ENCODE data around the gene FBXO31.

GRCh38 chr16:87375426-87376135 lies 8.0 kb downstream of the FBXO31 start:
- no peak for TF ChIP-seq CTCF (IDR thresholded peaks at IDR 0.05; ENCODE audit: low read length)
- TF ChIP-seq EZH2 (IDR thresholded peaks at IDR 0.05; ENCODE audit: borderline replicate concordance, low read length) = no peak
